Neutrophil (primary cell): ENCODE data around the gene RHOH.

ENCODE experiments used
- H3K27ac ChIP-seq: fragments of 200-600 bp; sonication (generic); 2 replicates; pipeline ENCODE4 v1.5.1; 2016; ENCODE audit warnings: mild to moderate bottlenecking, moderate library complexity
- H3K27me3 ChIP-seq: fragments of 200-600 bp; sonication (generic); 2 replicates; pipeline ENCODE4 v1.6.0; 2016; ENCODE audit warnings: mild to moderate bottlenecking
- H3K36me3 ChIP-seq: fragments of 200-600 bp; sonication (generic); 2 replicates; pipeline ENCODE4 v1.5.1; 2017
- H3K4me1 ChIP-seq, 2 experiments: fragments of 200-600 bp in 1 of 2; sonication (generic) in 1 of 2; 1 replicate in 1 of 2; 2 replicates in 1 of 2; pipeline versions ENCODE4 v1.5.1 to v1.6.1; 2013 to 2016; ENCODE audit warnings: low read depth in 1 of 2, low read length in 1 of 2, mild to moderate bottlenecking in 1 of 2, moderate library complexity in 1 of 2; ENCODE audit not compliant: control insufficient read depth in 1 of 2, insufficient read depth in 1 of 2
- H3K4me3 ChIP-seq, 2 experiments: fragments of 200-600 bp in 1 of 2; sonication (generic) in 1 of 2; 1 replicate in 1 of 2; 2 replicates in 1 of 2; pipeline ENCODE4 v1.5.1; 2013 to 2016; ENCODE audit warnings: low read depth in 1 of 2, low read length in 1 of 2, mild to moderate bottlenecking in 1 of 2, moderate library complexity in 1 of 2
- H3K9me3 ChIP-seq: fragments of 200-600 bp; sonication (generic); 2 replicates; pipeline ENCODE4 v1.5.1; 2016
- CTCF ChIP-seq: fragments of 200-600 bp; sonication (generic); IDR thresholded peaks from 2 replicates; pipeline ENCODE4 v1.5.1; 2016; ENCODE audit warnings: antibody characterized with exemption

The RHOH gene

DNA sequence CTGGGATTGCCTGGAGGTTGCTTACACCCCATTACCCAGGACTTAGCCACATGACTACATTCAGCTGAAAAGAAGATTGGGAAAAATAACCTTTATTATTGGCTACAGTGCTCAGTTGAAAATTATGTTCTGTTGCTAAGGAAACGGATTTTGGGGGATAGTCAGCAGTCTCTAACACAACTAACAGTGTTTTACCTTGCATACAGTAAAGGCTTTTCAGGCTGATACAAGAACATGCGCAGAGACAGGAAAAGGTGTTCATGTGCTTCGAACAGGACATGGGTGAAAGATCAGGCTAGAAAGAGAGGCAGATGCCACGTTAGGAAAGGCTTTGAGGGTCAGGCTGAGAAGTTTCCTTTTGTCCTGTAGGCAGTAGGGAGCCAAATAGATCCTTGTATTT is 14.8 kb upstream of the RHOH start:
- H3K27ac ChIP-seq = no peak overlapping the region
- H3K9me3 ChIP-seq = no peaks in the 10 kb centered on the region
- no peak overlapping the region for H3K4me3 ChIP-seq
- no peak for TF ChIP-seq CTCF
- H3K36me3 ChIP-seq = no peaks in the 10 kb centered on the region
- no peaks in the 10 kb centered on the region for H3K4me1 ChIP-seq
- no peaks in the 10 kb centered on the region for H3K27me3 ChIP-seq

- no peaks in the 10 kb centered on the region for H3K36me3 ChIP-seq
- no peaks in the 10 kb centered on the region for H3K27me3 ChIP-seq
- no peaks in the 10 kb centered on the region for H3K9me3 ChIP-seq
- no peak for TF ChIP-seq CTCF
- no peak overlapping the region for H3K27ac ChIP-seq
- no peaks in the 10 kb centered on the region for H3K4me1 ChIP-seq
- no peak overlapping the region for H3K4me3 ChIP-seq
Measured at GRCh38 chr4:40182954-40183353, 13.9 kb upstream of the RHOH start.

- no peak overlapping the region for H3K4me3 ChIP-seq
- no peak for TF ChIP-seq CTCF
- H3K4me1 ChIP-seq = no peaks in the 10 kb centered on the region
- H3K27ac ChIP-seq = no peak overlapping the region
- no peaks in the 10 kb centered on the region for H3K9me3 ChIP-seq
- no peaks in the 10 kb centered on the region for H3K27me3 ChIP-seq
- H3K36me3 ChIP-seq = no peaks in the 10 kb centered on the region
Measured at GRCh38 chr4:40183615-40184411, 13.0 kb upstream of the RHOH start.

- Histone ChIP-seq H3K4me1 (no peaks in the 10 kb centered on the region), H3K4me3 (no peak overlapping the region), H3K36me3 (no peaks in the 10 kb centered on the region), H3K9me3 (no peaks in the 10 kb centered on the region), H3K27ac (no peak overlapping the region), H3K27me3 (no peaks in the 10 kb centered on the region)
- TF ChIP-seq CTCF = no peak
Measured at GRCh38 chr4:40185830-40186664, 10.8 kb upstream of the RHOH start.

GRCh38 chr4:40186665-40187014 is 10.2 kb upstream of the RHOH start:
- no peak overlapping the region for H3K4me3 ChIP-seq
- H3K4me1 ChIP-seq = no peaks in the 10 kb centered on the region
- H3K27ac ChIP-seq = no peak overlapping the region

More at GRCh38 chr4:40186665-40187014, 10.2 kb upstream of the RHOH start:
- no peak for TF ChIP-seq CTCF
- H3K9me3 ChIP-seq = no peaks in the 10 kb centered on the region
- no peaks in the 10 kb centered on the region for H3K27me3 ChIP-seq
- no peaks in the 10 kb centered on the region for H3K36me3 ChIP-seq
